COLO829 (cell line): Measurements from ENCODE around the gene SFRP5.
A peak's percentile ranks its signal among the peaks of the same experiment; 100 is the strongest.

Source experiments
- DNase-seq: peaks from one replicate; pipeline ENCODE4 v3.0.0; 2012; ENCODE audit warnings: low spot score

Gene SFRP5

DNA sequence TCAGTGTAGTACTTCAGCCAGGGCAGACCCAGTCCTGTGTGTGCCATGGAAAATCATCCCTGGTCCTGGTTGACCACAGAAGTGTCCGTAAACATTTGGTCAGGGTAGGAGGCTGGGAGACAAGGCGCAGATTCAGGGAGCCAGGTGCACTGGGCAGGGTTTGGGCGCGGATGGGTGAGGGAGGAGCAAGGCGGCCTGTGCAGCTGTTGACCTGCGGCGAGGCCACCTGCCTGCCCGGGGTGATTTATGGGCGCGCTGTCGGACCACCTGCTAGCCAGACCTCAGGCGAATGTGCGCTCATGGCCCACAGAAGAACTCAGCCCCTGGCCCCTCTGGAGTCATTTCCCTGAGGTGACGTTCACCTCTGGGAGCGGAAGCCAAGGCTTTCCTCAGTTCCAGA, 6.6 kb downstream of the SFRP5 start:
- DNase-seq = no peak

DNA sequence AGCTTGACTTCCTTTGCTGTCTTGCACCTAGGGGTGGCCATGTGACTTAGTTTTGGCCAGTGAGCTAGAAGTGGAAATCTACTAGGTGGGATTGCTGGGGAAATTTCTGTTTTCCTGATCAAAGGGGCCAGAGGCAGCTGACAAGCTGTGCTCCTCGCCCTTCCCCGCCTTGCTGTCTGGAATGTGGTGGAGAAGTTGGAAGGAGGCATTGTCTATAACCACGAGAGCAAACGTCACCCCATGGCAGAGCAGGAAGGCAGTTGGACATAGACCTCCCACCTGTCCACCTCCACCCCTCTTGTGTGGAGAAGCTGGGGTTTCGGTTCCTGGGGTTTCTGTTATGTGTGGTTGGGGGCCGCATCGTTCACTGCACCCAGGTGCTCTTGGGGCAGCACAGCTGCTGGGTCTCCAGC, 7.3 kb downstream of the SFRP5 start:
- no peak for DNase-seq

DNA sequence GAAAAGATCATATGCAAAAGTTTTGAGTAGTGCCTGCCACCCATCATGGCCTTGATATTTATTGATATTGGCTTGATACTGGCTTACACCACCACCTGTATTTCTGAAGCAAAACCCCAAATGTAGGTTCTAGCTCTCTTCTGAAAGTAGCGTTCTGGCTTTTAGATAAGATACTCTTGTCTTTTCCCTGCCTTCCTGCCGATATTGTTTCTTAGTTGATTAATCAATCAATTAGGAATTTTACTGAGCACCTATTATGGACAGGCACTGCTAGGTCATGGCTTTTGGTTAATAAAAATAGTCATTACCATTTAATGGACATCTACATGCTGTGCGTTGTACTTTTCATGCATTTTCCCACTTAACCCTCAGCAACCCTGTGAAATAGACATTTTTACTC, 7.9 kb downstream of the SFRP5 start:
- DNase-seq = no peak

DNA sequence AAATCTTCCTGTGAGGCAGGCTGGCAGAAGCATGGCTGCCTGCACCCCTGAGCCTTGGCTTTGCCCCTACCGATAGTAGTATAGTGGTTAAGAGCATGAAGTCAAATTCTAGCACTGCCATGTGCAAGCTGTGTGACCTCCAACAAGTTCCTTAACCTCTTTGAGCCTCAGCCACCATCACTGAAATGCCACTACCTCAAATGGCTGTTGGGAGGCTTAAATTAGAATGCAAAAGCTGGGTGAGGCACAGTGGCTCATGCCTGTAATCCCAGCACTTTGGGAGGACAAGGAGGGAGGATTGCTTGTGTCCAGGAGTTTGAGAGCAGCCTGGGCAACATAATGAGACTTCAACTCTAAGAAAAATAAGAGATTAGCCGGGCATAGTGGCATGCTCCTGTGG, 8.4 kb downstream of the SFRP5 start:
- DNase-seq = no peak

DNA sequence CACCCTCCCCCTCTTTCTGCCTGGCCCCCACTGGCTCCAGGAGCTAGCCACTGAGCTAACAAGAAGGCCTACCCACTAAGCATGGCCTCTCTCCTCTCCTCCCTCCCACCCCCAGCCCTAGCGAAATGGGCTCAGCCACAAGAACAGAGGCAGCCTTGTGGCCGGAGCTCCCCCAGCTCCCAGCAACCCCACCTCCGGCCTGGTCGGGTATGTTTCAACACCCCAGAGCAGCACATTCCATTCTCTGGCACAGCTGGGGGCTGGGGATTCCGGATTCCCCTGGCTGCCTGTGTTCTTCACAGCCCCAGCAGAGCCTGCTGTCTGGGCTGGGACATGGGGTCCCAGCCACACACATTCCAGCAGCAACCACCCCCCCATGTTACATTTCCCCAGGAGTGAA, 9.0 kb downstream of the SFRP5 start:
- no peak for DNase-seq

DNA sequence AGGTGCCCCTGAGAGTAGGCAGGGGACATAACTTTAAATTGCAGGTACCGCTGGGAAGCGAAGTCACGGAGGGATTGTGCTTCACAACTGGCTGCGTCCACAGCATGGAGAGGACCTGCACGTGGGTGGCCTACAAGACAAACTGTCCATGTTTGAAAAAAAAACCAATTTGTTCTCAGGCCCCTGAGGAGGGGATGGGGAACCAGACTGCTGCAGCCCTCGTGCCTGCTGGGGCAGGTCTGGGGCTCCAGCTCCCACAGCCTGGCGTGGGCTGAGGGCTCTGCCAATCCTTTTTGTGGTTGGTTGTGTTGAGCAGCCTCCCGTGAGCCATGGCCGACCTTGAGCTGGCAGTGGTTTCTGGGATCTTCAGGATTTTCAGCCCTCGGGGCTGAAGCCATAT, 9.7 kb downstream of the SFRP5 start:
- no peak for DNase-seq

DNA sequence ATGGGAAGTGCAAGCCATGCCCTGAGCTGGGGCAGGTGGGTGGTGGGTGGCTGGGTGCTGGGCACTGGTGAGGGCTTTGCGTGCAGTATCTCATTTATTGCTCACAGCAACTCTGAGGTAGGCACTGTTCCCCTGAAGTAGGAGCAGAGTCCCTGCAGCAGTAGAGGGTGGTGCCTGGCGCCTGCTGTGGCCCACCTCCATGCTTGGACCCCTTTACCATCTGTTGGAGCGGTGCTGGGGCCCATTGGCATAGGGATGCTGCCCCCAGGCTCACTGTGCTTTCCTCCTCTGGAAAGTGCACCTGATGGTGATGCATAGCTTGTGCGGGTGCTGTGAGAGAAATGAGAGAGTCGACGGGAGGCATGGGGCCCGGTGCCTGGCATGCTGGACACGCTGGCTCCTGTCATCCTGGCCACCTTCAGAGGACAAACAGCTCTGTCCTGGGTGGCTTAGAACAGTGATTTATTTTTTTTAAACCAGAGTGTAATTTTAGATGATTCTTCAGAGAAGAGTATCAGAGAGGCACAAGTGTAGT, 10.4 kb downstream of the SFRP5 start:
- no peak for DNase-seq

DNA sequence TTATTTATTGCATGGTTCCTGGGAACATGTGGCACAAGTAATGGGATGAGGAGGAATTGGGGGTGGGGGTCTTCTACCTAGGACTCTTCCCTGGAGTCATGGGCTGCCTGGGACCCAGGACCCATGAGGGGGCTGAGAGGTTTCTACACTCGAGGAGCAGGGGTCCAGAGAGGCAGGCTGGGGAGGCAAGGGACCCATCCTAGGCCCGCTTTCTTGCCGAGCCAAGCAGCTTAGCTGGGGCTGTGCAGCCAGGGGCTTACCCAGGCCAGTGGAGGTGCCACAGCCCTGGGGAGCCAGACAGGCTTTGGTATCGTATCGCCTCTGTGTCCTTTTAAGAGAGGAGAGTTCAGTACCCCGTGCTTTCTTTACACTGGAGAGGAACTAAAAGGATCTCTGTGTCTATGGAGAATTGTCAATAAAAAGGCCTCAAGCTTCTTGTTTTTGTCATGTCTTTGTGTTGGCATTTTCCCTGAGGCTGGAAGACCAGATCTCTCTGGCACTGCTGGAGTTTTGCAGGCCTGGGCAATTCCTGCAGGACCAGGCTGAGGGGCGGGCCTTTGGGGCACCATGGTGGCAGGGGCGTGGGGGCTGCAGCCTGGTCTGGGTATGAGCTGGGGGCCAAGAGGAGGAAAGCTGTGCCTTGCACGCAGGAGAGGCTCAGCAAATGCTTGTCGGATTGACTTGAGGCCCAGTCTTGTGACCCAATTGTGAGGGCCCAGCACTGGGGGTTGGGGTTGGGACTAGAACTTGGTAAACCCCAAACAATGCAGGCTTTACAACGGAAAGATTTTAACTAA, 11.1 kb downstream of the SFRP5 start:
- no peak for DNase-seq

DNA sequence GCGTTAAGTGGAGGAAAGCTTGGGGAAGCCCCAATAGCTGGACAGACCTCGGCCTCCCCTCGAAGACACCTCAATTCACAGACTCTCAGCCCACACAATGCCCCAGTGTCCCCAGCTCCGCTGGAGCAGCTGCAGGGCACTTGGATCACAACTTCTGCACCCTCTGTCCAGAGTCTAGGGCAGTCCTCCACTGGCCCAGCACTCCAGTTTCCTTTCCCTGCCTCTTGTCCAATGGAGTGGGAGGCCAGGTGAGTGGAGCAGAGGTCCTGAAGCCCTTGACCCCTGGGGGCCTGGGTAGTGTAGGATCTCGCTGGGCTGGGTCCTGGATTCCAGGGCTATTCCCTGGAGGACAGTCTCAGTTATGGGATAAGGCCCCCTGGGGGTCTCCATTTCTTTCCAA, 11.9 kb downstream of the SFRP5 start:
- no peak for DNase-seq

DNA sequence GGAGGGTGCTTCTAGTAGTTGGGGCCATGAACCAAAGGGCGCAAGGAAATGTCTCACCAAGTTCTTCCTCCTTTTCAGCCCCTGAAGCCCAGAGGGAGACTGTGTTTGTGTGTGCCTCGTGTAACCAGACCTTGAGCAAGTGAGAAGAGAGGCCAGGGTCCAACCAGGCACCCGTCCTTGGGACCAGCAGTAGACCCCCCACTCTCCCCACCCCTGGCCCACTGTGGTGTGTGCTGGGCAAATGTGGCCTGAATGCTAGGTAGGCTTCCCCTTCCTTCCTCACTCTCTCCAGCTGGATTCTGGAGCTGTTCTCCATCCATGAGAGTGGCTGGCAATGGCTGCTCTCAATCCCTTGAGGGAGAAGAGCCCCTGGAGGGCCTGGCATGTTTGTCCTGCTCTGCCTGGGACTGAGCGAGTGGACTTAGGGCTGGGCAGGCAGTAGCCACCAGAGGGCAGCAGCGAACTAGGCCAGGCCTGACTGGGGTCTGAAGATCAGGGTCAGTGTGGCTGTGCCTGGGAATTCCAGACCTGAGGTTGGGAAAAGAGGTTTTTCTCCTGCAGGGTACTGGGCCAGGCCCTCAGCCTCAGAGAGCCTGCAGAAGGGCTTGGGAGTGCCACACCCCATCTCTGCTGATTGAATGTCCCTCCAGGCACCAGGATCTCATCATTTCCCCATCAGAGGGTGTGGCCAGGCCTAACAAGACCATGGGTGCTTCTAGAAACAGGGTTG, 12.5 kb downstream of the SFRP5 start:
- DNase-seq = peak; percentile 51

DNA sequence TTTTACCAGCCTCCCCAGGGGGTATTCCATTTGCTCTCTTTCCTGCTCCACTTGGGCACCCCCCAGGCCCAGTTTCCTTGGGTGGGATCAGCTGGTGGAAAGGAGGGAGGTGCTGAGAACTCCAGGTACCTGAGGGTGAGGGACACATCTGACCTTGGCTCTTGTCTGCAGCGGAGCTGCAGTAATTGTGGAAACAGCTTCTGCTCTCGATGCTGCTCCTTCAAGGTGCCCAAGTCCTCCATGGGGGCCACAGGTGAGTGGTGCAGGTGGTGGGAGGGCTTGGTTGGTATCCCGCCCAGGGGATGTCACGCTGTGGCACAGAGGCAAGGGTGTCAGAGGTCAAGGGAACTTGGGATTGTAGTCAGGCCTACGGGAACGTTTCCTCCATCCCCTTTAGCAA, 14.3 kb downstream of the SFRP5 start:
- DNase-seq = no peak

DNA sequence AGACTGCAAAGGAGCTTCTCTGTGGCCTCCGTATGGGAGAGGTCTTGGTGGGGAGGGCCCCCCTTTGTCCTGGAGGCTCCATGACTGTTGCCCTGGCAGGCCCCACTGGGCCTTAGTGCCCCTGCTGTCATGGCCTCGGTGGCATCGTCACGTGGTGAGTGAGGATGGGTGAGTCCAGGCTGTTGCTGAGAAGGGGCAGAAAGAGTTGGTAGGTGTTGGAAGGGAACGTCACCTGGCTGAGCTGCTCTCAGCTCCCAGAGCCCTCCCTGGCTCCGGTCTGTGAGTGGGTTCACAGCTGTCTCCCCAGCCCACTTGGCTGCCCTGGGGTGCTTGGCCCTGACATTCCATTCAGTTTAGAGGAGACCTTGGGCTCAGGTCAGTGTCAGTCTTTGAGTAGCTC, 16.1 kb downstream of the SFRP5 start:
- no peak for DNase-seq

DNA sequence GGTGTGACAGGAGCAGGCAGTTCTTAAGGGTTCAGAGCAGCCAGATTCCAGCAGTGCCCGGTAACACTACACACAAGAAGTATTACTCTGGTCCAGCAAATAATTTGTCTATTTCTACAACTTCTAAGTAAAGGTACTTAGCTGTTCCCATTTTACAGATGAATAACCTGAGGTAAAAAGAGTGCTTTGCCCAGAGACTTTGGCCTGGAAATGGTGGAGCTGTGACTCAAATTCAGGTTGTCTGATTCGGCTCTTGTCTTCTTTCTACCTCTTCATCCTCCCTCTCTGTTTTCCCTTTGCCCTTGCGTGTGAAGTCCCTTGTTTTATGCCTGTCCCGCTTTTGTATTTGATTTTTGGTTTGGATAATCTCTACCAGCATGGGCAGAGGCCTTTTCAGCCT, 17.1 kb downstream of the SFRP5 start:
- no peak for DNase-seq

DNA sequence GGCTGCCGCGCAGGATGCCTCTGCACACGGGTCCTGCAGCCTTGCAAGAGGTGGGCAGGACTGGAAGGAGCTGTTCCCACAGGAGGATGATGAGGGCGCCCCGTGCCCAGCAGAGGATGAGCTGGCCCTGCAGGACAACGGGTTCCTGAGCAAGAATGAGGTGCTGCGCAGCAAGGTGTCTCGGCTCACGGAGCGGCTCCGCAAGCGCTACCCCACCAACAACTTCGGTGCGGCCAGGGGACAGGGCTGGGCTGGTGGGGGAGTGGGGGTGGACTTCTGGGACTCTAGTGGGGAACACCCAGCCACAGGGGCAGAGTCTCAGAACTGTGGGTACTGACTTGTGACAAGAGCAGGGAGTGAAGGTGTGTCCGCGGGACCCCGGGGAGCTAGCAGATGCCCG, 18.8 kb downstream of the SFRP5 start:
- no peak for DNase-seq

DNA sequence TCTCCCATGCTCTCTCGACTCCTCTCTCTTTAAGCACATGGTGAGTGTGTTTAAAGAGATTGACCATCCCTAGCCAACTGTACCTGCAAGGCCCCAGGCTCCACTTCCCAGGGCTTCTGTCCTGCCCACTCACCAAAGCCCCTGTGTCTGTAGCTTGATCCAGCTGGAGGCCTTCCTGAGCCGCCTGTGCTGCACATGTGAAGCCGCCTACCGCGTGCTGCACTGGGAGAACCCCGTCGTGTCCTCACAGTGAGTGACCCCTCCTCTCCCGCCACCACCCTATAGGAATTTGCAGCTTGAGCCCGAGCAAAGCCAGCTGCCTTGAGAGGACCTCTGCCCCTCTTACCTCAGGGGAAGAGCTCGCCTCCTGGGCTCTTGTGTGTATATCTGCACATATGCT, 23.7 kb downstream of the SFRP5 start:
- DNase-seq = no peak

DNA sequence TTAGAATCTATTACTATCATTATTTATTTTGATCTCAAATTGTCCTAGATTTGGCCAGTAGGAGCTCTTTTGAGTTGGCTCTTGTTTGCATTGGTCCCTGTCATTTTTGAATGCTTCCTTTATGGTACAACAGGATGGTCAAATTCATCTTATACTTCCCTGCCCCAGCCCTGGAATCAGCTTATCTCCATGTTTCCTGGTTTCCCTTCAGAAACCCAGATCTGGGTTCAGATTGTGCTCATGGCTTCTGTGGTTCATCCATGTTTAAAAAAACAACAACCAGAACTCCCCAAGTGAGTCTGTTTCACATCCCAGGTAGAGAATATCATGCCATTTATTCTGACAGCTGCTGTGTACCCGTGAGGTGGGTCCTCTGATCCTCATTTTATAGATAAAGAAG, 24.2 kb downstream of the SFRP5 start:
- DNase-seq = no peak

DNA sequence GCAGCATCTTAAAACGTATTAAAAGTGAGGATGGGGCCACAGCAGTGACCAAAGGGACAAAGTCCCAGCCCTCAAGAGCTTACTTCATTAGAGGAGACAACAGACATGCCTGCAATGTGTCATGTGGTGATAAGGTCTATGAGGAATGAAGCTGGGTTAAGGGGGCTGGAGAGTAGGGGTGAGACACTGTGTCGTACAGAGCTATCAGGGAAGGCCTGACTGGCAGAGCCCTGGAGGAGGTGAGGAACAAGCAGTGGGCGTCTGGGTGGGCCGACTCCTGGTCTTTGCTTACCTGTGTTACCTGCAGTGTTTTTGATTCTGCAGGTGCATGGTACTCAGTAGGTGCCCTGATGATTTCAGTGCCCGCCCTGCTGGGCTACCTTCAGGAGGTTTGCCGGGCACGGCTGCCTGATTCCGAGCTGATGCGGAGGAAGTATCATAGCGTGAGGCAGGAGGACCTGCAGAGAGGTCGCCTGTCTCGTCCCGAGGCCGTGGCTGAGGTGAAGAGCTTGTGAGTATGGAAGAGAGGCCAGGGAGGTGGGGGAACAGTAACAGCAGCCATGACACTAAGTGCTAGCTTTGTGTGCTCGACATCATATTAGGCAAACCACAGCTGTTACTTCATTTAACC, 27.3 kb downstream of the SFRP5 start:
- DNase-seq = no peak

DNA sequence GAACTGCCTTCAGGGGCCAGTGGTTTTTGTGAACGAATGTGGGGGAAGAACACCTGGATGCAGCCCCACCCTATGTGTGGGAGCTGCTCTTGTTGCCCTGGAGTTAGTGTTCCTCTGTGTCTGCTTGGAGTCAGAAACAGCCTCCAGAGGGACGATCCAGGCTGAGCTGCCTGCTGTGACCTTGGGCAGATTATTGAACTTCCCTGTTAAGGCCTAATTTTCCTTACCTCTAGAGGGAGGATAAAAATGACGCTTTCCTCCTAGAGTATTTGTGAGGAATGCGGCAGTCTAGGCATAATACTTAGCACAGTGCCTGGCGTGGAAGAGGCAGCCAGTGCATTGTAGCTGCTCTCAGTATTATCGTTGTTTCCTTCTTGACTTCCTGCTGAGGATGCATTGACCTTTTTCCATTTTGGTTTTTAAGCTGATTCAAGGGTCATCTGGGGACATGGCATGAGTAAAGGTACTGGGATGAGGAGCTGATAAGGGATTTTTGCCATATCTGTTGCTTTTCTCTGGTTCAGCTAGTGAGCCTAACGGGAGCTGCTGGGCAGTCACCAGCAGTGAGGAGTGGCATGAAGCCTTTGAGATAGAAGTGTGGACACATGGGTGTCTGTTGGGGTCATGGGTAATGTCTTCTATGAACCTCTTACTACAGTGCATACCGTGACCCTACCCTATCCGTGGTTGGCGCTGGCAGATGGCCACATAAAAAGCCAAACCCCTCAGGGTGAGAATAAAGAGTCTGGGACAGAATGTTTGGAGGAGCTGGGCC, 28.4 kb downstream of the SFRP5 start:
- no peak for DNase-seq

DNA sequence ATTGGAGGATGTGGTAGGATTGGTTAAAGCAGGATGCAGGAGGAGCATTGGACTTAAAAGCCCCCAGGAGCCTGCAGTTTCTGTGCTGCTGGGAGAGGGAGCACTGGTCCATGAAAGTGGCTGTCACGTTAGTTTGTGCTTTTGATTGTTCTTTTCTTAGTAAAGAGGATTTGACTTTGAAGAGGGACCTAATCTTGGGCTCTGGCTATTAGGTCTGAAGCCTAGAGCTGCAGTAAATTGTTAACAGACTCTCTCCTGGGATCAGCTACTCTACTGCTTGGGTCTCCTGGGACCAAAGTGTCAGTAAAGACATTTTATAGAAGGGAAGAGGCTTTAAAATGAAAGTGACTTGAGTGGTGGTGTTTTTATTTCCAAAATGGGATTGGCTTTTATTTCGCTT, 31.2 kb downstream of the SFRP5 start:
- no peak for DNase-seq

DNA sequence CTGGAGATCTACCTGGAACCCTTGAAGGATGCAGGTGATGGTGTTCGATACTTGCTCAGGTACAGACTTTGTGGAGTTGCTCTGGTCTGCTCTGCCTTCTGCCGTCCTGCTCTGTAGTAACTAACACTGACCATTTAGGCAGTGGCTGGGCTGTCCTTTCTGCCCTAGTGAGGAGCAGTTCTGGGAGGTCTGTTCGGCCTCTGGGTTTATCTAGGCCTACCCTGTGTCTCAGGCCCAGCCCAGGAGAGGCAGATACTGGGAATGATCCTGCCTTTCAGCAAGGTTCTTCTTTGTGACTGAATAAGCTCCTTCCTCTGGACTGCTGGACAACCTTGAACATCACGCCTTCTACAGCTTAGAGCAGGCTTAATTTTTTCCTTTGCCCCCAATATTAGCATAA, 33.2 kb downstream of the SFRP5 start:
- no peak for DNase-seq

DNA sequence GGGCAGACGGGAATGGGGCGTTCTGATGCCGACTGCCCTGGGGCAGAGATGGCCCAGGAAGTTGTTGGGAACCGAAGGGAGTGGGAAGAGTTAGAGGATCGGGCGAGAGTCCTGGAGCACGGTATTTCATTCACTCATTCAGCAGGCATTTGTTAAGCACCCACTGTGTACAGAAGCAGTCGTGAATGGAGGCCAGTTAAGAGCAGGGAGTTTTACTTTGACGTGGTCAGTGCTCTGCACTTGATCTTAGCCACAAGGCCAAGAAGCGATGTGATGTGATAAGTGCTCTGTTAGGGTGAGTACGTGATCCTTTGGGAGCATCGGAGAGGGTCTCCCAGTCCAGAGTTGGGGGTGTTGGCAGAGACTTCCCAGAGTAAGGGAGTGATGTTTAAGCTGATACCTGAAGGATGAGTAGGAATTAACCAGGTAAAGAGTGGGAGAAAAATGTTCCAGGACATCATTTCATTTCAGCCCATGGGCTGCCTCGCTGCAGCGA, 34.0 kb downstream of the SFRP5 start:
- no peak for DNase-seq
